Bone marrow (tissue), 2 donors: ENCODE measurements around the gene RIMBP2.

Source experiments
- DNase-seq, 2 donors: peaks; one replicate each; lab custom pipeline; 2025; lab: John Stamatoyannopoulos, UW

RIMBP2 gene

GRCh38 chr12:130461839-130462557, 254.1 kb downstream of the RIMBP2 start:
- no peak for DNase-seq

GRCh38 chr12:130461447-130461815, 254.7 kb downstream of the RIMBP2 start:
- DNase-seq, result no peak

- DNase-seq, result no peak
These were observed 255.3 kb downstream of the RIMBP2 start for GRCh38 chr12:130460611-130461446.

- no peak for DNase-seq
These were observed 256.2 kb downstream of the RIMBP2 start for GRCh38 chr12:130459916-130460315.

GRCh38 chr12:130458341-130458740, 257.8 kb downstream of the RIMBP2 start:
- no peak for DNase-seq

- DNase-seq, result no peak
These were observed 258.9 kb downstream of the RIMBP2 start for GRCh38 chr12:130457215-130457614.

- no peak for DNase-seq
These were observed 259.5 kb downstream of the RIMBP2 start for GRCh38 chr12:130456375-130457199.

- DNase-seq, result no peak
These were observed 260.9 kb downstream of the RIMBP2 start for GRCh38 chr12:130455161-130455560.

- DNase-seq, result no peak
These were observed 261.8 kb downstream of the RIMBP2 start for GRCh38 chr12:130454296-130454695.

- DNase-seq, result no peak
These were observed 263.6 kb downstream of the RIMBP2 start for GRCh38 chr12:130452546-130452945.

- DNase-seq, result no peak
These were observed 264.8 kb downstream of the RIMBP2 start for GRCh38 chr12:130451001-130451930.

GRCh38 chr12:130449291-130449690, 266.8 kb downstream of the RIMBP2 start:
- no peak for DNase-seq

- DNase-seq, result no peak
These were observed 267.9 kb downstream of the RIMBP2 start for GRCh38 chr12:130448044-130448821.

GRCh38 chr12:130447655-130447965, 268.5 kb downstream of the RIMBP2 start:
- no peak for DNase-seq

GRCh38 chr12:130446846-130447654, 269.0 kb downstream of the RIMBP2 start:
- DNase-seq, result no peak

GRCh38 chr12:130444986-130445385, 271.1 kb downstream of the RIMBP2 start:
- no peak for DNase-seq

GRCh38 chr12:130444061-130444460, 272.0 kb downstream of the RIMBP2 start:
- DNase-seq, result no peak

- DNase-seq, result no peak
These were observed 274.0 kb downstream of the RIMBP2 start for GRCh38 chr12:130441771-130442760.
